Measurements from ENCODE around the gene KSR2. TPM values are rescaled to one million over a fixed set of nuclear protein-coding genes. Genes with fewer than 3 reads are reported as not detected.
A peak's percentile ranks its signal among the peaks of the same experiment; 100 is the strongest.
"Not testable (repeated sequence)": the region's sequence is repeated elsewhere in the genome, so short reads cannot be mapped to it uniquely, and the experiment has no call there.

KSR2 gene
- total RNA-seq, 1 experiment from 2014 or later, result 0.14 TPM

DNA sequence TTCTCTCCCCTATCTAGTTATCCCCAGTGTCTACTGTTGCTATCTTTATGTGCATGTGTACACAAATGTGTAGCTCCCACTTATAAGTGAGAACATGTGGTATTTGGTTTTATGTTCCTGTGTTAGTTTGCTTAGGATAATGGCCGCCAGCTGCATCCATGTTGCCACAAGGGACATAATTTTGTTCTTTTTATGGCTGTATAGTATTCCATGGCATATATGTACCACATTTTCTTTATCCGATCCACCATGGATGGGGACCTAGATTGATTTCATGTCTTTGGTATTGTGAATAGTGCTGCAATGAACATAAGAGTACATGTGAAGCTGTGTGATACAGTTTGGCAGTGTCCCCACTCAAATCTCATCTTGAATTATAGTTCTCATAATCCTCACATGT, 218.1 kb downstream of the KSR2 start:
- DNase-seq (ENCODE audit: low read depth), result no peak
- in situ Hi-C loops (cut with HindIII; ENCODE audit: low pct_unique_long_range_greater_than_20kb, low sequenced_read_pairs), result no loop called here

DNA sequence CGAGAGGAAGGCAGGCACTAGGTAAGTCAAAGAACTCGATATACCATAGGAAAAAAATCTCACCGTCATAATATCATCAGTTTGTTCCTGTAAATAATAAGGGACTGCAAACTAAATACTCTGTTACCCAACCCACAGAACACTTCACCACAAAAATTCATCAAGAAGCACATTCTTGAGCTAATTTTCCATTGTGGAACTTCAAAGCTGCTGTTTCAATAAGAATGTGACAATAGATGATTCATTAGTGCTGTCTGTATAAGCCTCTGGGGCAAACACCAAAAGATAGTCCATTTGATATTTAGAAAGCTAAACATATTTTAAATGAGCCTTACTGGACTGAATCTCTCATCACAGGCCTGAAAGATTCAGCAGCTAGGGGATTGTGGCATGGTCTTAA, 219.4 kb downstream of the KSR2 start:
- no peak for DNase-seq (ENCODE audit: low read depth)
- in situ Hi-C loops (cut with HindIII; ENCODE audit: low pct_unique_long_range_greater_than_20kb, low sequenced_read_pairs), result no loop called here

DNA sequence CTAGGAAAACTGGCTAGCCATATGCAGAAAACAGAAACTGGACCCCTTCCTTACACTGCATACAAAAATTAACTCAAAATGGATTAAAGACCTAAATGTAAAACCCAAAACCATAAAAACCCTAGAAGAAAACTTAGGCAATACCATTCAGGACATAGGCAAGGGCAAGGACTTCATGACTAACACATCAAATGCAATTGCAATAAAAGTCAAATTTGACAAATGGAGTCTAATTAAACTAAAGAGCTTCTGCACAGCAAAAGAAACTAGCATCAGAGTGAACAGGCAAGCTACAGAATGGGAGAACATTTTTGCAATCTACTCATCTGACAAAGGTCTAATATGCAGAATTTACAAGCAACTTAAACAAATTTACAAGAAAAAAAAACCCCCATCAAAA, 222.4 kb downstream of the KSR2 start:
- in situ Hi-C loops (cut with HindIII; ENCODE audit: low pct_unique_long_range_greater_than_20kb, low sequenced_read_pairs); DNase-seq (ENCODE audit: low read depth): not testable (repeated sequence)

DNA sequence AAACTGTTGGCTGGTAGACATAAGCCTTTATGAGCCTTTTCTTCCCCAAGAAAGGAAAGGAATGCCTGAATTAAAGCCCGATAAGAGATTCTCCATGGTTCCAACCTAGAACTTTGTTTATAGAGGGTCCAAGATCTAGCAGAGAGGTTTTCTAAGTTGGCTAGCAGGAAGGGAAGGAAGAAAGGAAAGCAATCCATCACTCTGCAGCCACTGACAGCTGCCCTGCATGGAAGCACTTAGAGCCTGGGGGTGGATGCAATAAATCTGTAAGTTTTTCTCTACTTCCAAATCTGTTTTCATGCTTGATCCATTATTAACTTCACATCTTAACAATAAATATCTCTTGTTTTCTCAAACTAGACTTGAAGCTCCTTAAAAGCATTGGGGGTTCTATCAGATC, 224.4 kb downstream of the KSR2 start:
- DNase-seq (ENCODE audit: low read depth), result no peak
- in situ Hi-C loops (cut with HindIII; ENCODE audit: low pct_unique_long_range_greater_than_20kb, low sequenced_read_pairs), result no loop called here

DNA sequence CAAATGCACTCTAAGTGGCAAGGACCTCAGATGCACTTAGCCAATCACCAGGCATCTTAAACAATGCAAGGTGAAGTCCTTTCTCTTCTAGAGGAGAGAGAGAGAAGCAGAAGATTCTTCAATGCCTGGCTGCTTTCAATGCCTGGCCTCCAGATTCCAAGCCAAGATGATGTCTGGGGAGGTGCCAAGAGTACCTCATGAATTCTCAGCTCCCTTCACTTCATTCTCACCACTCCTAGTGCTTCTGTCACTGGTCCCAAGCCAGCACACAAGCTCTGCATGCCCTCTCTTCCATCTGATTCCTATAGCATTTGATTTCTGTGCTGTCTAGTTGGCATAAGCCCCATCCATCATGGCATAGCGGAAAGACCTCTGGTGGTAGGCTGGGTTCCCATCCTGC, 225.0 kb downstream of the KSR2 start:
- in situ Hi-C loops (cut with HindIII; ENCODE audit: low pct_unique_long_range_greater_than_20kb, low sequenced_read_pairs), result no loop called here
- no peak for DNase-seq (ENCODE audit: low read depth)

DNA sequence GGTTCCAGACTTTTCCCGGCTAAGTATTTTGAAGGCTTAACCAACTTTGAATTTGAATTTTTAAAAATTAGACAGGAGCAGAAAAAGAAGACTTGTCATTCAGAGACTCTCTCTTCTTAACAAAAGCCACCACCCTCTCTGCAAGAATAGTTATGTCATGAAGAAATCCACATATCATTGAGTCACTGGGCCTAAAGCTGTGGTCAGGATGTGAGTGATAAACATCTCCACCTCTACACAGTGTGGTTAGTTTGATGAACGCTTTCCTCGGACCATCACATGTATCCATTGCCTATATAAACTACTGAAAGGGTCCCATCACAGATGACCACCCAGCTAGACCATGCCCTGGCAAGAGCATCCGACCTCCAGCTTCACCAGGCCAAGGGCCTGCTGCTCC, 226.1 kb downstream of the KSR2 start:
- DNase-seq (ENCODE audit: low read depth), result no peak
- in situ Hi-C loops (cut with HindIII; ENCODE audit: low pct_unique_long_range_greater_than_20kb, low sequenced_read_pairs), result no loop called here

DNA sequence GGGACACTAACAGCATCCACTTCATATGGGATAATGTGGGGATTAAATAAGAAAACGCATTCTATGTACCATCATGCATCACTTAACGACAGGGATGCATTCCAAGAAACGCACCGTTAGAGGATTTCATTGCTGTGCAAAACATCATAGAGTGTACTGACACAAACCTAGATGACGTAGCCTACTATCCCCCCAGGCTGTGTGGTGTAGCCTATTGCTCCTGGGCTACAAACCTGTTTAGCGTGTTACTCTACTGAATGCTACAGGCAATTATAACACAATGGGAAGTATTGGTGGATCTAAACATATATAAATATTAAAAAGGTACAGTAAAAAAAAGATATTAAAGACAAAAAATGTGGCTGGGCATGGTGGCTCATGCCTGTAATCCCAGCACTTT, 230.6 kb downstream of the KSR2 start:
- no peak for DNase-seq (ENCODE audit: low read depth)
- in situ Hi-C loops (cut with HindIII; ENCODE audit: low pct_unique_long_range_greater_than_20kb, low sequenced_read_pairs), result no loop called here

DNA sequence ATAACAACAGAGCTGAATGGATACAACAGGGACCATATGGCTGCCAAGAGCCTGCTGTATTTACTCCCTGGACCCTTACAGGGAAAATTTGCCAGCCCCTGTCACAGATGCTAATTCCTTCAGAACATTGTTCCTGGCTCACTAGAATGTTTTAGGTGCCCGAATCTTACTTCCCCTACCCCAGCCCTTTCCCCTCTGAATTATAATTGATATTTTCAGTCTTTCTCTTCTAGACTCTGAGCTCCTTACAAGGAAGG, 235.3 kb downstream of the KSR2 start:
- no peak for DNase-seq (ENCODE audit: low read depth)
- in situ Hi-C loops (cut with HindIII; ENCODE audit: low pct_unique_long_range_greater_than_20kb, low sequenced_read_pairs), result no loop called here

DNA sequence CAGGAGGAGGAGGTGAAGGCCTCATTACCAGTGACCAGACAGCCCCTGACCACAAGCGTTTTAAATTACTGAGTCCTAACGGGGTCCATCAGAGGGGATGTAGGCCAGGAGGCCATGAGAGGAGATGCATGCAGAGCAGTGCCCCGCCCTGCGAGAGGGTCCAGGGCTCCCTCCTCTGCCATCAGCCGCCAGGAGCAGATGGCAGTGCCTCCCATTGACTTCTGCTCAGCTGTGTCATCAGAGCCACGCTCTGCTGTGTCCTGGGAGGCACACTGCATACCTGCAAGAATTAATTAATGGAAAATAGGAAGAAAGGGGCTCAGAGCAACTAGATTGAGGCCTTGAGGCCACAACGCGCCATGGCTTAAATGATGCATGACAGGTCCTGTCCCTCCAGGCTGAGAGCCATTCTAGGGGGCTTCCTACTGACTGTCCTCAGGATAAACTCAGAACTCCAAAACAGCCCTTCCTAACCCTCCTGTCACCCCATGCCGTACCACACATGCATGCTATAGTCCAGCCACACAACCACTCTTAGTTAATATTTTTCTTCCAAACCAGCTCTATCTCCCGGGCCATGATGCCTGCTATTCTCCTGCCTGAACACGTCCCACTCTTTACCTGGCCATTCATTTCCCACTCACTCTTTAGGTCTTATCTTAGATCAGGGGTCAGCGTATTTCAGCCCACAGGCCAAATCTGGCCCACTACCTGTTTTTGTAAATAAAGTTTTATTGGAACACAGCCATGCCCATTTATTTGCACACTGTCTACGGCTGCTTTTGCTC, 235.8 kb downstream of the KSR2 start:
- peak; percentile 66 for DNase-seq (ENCODE audit: low read depth)
- in situ Hi-C loops (cut with HindIII; ENCODE audit: low pct_unique_long_range_greater_than_20kb, low sequenced_read_pairs), result no loop called here

DNA sequence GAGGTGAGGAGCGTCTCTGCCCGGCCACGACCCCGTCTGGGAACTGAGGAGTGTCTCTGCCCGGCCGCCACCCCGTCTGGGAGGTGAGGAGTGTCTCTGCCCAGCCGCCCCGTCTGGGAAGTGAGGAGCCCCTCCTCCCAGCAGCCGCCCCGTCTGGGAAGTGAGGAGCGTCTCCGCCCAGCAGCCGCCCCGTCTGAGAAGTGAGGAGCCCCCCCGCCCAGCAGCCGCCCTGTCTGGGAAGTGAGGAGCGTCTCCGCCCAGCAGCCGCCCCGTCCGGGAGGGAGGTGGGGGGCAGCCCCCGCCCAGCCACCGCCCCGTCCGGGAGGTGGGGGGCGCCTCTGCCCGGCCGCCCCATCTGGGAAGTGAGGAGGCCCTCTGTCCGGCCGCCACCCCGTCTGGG, 237.7 kb downstream of the KSR2 start:
- DNase-seq (ENCODE audit: low read depth); in situ Hi-C loops (cut with HindIII; ENCODE audit: low pct_unique_long_range_greater_than_20kb, low sequenced_read_pairs): not testable (repeated sequence)

DNA sequence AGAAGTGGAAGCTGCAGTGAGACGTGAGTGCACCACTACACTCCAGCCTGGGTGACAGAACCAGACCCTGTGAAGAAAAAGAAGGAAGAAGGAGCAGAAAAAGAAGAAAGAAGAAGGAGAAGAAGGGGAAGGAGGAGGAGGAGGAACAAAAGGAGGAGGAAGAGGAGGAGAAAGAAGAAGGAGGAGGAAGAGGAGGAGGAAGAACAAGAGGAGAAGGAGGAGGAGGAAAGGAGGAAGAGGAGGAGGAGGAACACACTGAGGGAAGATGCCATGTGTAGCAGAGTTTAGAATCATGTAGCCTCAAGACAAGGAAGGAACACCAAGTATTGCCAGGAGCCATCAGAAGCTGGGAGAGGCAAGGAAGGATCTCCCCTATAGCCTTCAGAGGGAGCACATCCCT, 241.5 kb downstream of the KSR2 start:
- in situ Hi-C loops (cut with HindIII; ENCODE audit: low pct_unique_long_range_greater_than_20kb, low sequenced_read_pairs), result no loop called here
- no peak for DNase-seq (ENCODE audit: low read depth)

DNA sequence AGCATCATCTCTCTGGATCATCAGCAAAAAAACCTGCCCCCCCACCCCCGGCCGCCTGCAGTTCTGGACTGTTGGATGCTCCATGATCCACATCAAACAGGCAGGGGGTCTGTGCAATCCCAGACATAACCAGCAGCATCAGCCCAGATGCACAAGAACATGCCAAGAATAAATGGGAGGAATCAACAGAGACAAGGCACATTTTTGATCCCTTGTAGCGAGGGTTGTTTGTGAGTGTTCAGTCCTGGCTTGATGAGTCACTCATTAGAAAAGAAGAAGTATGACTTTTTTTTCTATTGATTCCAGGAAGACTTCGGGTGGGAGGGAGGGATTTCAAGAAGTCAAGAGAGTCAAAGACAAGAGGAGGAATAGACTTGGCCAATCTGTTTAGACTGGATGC, 244.2 kb downstream of the KSR2 start:
- in situ Hi-C loops (cut with HindIII; ENCODE audit: low pct_unique_long_range_greater_than_20kb, low sequenced_read_pairs), result no loop called here
- DNase-seq (ENCODE audit: low read depth), result no peak

DNA sequence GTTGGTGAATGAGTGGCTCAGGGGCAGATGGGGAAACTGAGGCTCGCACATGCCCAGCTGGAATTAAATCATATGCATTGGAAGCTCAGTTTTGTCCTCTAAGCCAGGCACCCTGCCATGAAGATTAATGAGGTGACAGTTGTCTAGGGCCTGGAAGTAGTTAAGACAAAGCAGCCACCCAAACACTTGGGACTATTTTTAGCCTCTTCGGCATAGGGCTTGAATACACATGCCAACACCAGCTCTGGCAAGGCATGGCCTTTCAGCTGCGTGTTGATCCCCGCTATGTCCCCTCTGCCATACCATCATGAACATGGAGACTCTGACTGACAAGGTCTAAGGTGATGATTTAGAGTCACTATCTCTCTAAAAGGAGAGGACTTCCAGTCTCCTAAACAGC, 250.2 kb downstream of the KSR2 start:
- in situ Hi-C loops (cut with HindIII; ENCODE audit: low pct_unique_long_range_greater_than_20kb, low sequenced_read_pairs), result no loop called here
- DNase-seq (ENCODE audit: low read depth), result no peak

DNA sequence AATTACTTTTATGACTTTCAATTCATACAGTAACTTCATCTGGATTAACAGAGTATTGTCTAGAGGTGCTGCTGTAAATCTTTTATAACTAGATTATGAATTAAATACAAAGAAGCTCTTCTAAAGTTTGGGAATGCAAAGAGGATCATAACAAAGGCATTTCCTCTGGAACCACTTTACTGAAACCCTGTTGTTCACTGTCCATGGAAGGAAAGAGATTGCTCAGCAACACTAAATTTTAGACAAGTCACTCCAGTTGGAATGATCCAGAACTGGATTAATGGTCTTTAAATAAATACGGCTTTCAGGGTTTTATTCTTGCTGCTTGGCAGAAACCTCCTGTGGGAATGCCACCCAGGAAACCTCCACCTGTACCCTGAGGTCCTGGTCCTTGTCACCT, 250.6 kb downstream of the KSR2 start:
- no peak for DNase-seq (ENCODE audit: low read depth)
- in situ Hi-C loops (cut with HindIII; ENCODE audit: low pct_unique_long_range_greater_than_20kb, low sequenced_read_pairs), result no loop called here

DNA sequence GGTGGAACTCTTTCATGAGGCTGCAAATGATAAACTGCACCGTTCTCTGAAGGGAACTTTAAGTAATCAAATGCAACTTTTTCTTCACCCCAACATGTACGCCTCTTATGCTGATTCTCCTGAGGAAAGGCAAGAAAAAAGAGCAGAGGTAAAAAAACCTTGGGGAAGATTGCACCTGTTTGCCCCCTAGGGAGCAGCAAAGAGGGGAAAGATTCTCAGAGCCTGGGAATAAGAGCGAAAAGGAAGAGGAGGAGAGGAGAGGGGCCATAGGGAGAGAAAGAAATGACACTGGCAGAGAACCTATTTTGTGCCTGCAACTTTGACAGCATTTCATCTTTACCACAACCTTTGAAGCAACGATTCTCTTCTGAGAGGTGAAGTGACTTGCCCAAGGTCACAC, 254.6 kb downstream of the KSR2 start:
- in situ Hi-C loops (cut with HindIII; ENCODE audit: low pct_unique_long_range_greater_than_20kb, low sequenced_read_pairs), result no loop called here
- DNase-seq (ENCODE audit: low read depth), result no peak

DNA sequence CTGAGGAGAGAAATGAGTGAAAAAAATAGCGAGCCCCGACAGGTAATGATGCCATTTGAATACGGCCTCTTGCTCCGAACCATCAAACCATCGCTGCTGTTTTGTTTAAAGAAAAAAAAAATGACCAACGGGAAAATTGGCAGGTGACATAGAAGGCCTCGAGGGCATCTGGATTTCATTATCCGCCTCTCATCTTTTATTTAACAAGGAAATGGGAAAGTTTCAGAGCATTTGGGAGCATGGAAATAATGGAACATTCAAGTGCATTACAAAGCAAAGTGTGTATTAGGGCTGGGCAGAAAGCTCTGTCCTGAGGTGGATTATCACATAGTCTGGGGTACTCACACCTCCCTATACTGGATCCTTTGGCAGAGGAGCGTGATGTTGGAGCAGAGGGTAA, 258.7 kb downstream of the KSR2 start:
- no peak for DNase-seq (ENCODE audit: low read depth)
- in situ Hi-C loops (cut with HindIII; ENCODE audit: low pct_unique_long_range_greater_than_20kb, low sequenced_read_pairs), result no loop called here

DNA sequence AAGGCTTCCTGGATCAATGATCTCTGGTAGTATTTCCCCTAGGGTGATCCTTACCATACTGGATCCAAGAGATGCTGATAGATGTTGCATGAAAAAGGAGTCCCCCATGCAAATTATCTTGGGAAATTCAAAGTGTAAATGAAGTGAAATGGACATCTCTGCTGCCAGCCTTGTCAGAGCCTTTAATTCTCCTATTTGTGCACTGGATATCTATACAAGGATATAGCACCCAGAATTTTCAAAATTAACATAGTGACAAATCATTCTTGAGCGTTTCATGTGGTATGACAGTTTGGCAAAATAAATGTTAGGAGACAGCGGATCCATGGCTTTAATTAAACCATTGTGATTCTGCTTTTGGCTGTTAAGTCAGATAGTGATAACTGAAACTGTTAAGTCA, 260.9 kb downstream of the KSR2 start:
- DNase-seq (ENCODE audit: low read depth), result no peak

DNA sequence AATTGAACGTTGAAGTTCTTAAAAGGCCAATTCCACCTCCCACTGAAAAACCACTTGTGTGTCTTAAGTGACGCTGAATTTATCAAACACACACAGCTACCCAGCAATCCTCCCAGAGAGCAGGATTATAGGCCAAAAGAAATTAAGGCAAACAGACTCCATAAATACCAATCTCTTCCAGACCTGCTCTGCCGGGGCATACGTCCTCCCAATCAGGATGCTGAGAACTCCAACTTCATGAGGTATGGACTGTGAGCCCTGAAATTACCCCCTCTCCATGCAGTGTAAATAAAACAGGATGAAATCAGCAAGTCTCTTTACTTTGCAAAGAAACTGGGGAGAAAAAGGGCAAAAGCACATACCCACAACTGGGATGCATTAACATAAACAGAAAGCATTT, 265.2 kb downstream of the KSR2 start:
- in situ Hi-C loops (cut with HindIII; ENCODE audit: low pct_unique_long_range_greater_than_20kb, low sequenced_read_pairs), result no loop called here
- DNase-seq (ENCODE audit: low read depth), result no peak

More for the DNA sequence above, 260.9 kb downstream of the KSR2 start:
- in situ Hi-C loops (cut with HindIII; ENCODE audit: low pct_unique_long_range_greater_than_20kb, low sequenced_read_pairs), result no loop called here

DNA sequence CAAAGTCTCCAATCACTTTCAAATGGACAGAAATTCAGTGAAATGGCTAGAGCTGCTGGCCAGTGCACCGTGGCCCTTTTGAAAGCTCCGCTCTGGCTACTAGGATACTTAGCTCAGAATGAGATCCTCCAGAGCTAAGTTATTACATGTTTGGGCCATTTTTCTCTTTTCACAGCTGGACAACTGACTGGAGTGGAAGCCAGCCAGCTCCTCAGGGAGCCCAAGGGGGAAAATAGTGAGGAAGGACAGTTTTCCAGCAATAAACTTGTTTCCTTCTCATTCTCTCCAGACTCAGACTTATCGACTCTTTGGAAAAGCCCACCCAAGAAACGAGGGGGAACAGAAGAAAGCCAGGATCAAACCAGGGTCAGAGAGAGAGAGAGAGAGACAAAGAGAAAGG, 266.0 kb downstream of the KSR2 start:
- no peak for DNase-seq (ENCODE audit: low read depth)
- in situ Hi-C loops (cut with HindIII; ENCODE audit: low pct_unique_long_range_greater_than_20kb, low sequenced_read_pairs), result no loop called here

DNA sequence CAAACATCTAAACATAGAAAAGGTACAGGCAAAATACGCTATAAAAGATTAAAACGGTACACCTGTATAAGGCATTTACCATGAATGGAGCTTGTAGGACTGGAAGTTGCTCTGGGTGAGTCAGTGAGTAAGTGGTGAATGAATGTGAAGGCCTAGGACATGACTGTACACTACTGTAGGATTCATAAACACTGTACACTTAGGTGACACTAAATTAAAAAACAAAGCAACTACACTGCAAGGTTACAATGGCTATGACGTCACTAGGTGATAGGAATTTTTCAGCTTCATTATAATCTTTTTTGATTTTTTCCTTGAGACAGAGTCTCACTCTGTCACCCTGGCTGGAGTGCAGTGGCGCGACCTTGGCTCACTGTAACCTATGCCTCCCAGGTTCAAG, 269.2 kb downstream of the KSR2 start:
- in situ Hi-C loops (cut with HindIII; ENCODE audit: low pct_unique_long_range_greater_than_20kb, low sequenced_read_pairs), result no loop called here
- peak; percentile 10 for DNase-seq (ENCODE audit: low read depth)

DNA sequence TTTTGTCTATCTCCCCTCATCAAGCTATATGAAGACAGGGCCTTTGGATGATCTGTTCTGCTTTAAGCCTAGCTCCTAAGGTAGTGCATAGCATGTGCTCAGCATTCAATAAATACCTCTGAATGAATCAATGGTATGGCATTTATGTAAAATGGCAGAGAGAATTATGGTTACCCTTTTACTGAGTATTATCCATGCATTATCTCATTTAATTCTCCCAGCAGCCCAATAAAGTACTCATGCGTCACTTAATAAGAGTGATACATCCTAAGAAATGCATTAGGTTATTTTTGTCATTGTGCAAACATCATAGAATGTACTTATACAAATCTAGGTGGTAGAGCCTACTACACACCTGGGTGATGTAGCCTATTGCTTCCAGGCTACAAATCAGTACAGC, 269.7 kb downstream of the KSR2 start:
- DNase-seq (ENCODE audit: low read depth), result no peak
- in situ Hi-C loops (cut with HindIII; ENCODE audit: low pct_unique_long_range_greater_than_20kb, low sequenced_read_pairs), result no loop called here
